SK-N-SH (cell line): Measurements from ENCODE around the gene METTL9.
"Not testable (repeated sequence)": the region's sequence is repeated elsewhere in the genome, so short reads cannot be mapped to it uniquely, and the experiment has no call there.

Source experiments
- CTCF ChIP-seq: fragments of 200-600 bp; sonication (generic); IDR thresholded peaks from 2 replicates; pipeline ENCODE4 v1.6.1; 2017; ENCODE audit warnings: antibody characterized with exemption, mild to moderate bottlenecking, moderate library complexity
- FOSL2 ChIP-seq: IDR thresholded peaks from 2 replicates; pipeline ENCODE4 v1.4.0; 2012; ENCODE audit warnings: low read depth, mild to moderate bottlenecking, moderate library complexity, borderline replicate concordance
- MAX ChIP-seq: IDR thresholded peaks from 2 replicates; pipeline ENCODE4 v1.4.0; 2012; ENCODE audit warnings: low read depth
- NRF1 ChIP-seq: IDR thresholded peaks from 2 replicates; pipeline ENCODE4 v1.6.1; 2012; ENCODE audit warnings: low read depth, mild to moderate bottlenecking, low read length
- RFX5 ChIP-seq: IDR thresholded peaks from 2 replicates; pipeline ENCODE4 v1.6.1; 2012; ENCODE audit warnings: mild to moderate bottlenecking, improper control_type of control experiment, low read length
- RXRA ChIP-seq: IDR thresholded peaks from 2 replicates; pipeline ENCODE4 v1.4.0; 2012; ENCODE audit warnings: low read depth, mild to moderate bottlenecking, borderline replicate concordance
- SMC3 ChIP-seq: IDR thresholded peaks from 2 replicates; pipeline ENCODE4 v1.6.1; 2012; ENCODE audit warnings: low read depth, low read length, improper control_type of control experiment
- TAF1 ChIP-seq: IDR thresholded peaks from 2 replicates; pipeline ENCODE4 v1.6.1; 2012; ENCODE audit warnings: low read depth, mild to moderate bottlenecking, low read length, moderate library complexity, borderline replicate concordance
- USF2 ChIP-seq: fragments of 150-350 bp; IDR thresholded peaks from 2 replicates; pipeline ENCODE4 v1.6.1; 2017; ENCODE audit warnings: antibody characterized with exemption, low read length, low read depth, borderline replicate concordance
- YY1 ChIP-seq: IDR thresholded peaks from 2 replicates; pipeline ENCODE4 v1.4.0; 2012; ENCODE audit warnings: low read depth, mild to moderate bottlenecking

GRCh38 chr16:21578311-21578710 is 21.1 kb upstream of the METTL9 start:
- not testable (repeated sequence) for TF ChIP-seq SMC3, RXRA, CTCF, TAF1, MAX, FOSL2, NRF1, USF2, RFX5, YY1
